GM13976 (cell line): ENCODE measurements around the gene SERPINI1.
A peak's percentile ranks its signal among the peaks of the same experiment; 100 is the strongest.

Experiments used
- DNase-seq: peaks from one replicate; pipeline ENCODE4 v3.0.0; 2012; ENCODE audit warnings: low spot score
- in situ Hi-C: fragments of 300-500 bp; cut with MboI; formaldehyde crosslinking; loops from one replicate; pipeline ENCODE4 v1.12.0; 2022; ENCODE audit warnings: low sequenced_read_pairs, mixed read lengths, inconsistent platforms; ENCODE audit not compliant: unreplicated experiment
- TF ChIP-seq, protein P1 (sequence below): IDR thresholded peaks from 2 replicates; pipeline ENCODE4 v1.5.1; 2012; ENCODE audit warnings: borderline replicate concordance, mild to moderate bottlenecking; ENCODE audit not compliant: insufficient read depth; ENCODE audit errors: extremely low read depth, missing control alignments, control extremely low read depth

Gene SERPINI1

DNA sequence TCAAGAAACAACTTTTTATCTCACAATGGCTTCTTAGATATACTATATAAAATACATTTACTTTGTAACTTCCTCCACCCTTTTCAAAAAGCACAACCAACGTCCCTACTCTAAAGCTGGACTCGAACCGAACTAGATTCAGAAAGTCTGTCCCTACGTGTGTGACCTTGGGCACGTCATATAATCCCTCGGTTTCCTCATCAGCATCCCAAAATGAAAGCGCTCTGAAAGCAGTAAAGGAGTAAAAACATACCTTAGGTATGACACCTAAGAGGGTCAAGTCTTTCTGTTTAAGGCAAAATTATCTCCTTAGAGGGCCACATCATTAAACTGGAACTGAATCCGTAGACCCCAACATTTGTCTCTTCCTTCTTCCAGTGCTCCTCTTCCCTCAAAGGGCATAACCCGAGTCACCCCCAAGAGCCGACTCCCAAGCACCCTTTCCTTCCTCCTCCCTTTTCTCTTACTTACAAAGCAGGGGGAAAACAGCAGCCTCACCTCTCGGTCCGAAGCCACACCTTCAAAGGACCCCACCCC is 1.5 kb upstream of the SERPINI1 start:
- in situ Hi-C loops: no loop called here
- TF ChIP-seq, protein P1, sequence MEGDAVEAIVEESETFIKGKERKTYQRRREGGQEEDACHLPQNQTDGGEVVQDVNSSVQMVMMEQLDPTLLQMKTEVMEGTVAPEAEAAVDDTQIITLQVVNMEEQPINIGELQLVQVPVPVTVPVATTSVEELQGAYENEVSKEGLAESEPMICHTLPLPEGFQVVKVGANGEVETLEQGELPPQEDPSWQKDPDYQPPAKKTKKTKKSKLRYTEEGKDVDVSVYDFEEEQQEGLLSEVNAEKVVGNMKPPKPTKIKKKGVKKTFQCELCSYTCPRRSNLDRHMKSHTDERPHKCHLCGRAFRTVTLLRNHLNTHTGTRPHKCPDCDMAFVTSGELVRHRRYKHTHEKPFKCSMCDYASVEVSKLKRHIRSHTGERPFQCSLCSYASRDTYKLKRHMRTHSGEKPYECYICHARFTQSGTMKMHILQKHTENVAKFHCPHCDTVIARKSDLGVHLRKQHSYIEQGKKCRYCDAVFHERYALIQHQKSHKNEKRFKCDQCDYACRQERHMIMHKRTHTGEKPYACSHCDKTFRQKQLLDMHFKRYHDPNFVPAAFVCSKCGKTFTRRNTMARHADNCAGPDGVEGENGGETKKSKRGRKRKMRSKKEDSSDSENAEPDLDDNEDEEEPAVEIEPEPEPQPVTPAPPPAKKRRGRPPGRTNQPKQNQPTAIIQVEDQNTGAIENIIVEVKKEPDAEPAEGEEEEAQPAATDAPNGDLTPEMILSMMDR: no peak
- DNase-seq: no peak

DNA sequence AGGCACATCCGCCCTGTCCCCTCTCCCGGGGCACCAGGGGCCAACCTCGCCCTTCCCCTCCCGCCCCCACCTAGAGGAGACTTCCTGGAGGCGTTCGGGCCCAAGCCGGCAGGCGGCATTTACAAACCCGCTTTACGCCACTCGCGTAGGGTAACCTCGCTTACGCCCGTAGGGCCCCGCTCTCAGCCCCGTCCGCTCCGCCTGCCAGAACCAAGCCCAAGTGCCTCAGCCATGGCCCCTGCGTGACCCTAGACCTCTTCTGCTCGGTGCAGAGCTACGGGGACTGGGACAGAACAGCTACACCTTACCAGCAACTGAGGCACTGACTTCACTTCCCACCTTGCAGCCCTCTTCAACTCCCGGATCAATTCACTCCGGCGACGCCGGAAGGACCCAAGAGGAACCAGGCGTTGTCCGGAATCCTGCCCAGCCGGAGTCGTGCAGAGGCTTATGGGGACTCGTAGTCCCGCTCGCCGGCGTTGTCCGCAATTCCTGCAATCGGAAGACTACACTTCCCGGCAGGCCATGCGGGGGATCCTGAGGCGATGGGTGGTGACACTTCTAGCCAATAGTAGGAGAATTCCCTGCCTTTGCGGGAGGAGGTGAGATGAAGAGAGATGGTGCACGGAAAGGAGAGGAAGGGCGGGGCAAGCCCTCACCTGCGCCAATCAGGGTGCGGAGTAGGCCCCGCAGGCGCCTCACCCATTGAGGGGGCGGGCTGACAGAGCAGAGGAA is 856 bp upstream of the SERPINI1 start, which contains the start of gene PDCD10:
Gene PDCD10 (minus strand): TSS at position 395 of the 735 bp plus-strand sequence. CDS start 14,735 bp downstream, outside the sequence.
- peak; percentile 89 for DNase-seq
- in situ Hi-C loops: no loop called here
- TF ChIP-seq, protein P1: no peak

DNA sequence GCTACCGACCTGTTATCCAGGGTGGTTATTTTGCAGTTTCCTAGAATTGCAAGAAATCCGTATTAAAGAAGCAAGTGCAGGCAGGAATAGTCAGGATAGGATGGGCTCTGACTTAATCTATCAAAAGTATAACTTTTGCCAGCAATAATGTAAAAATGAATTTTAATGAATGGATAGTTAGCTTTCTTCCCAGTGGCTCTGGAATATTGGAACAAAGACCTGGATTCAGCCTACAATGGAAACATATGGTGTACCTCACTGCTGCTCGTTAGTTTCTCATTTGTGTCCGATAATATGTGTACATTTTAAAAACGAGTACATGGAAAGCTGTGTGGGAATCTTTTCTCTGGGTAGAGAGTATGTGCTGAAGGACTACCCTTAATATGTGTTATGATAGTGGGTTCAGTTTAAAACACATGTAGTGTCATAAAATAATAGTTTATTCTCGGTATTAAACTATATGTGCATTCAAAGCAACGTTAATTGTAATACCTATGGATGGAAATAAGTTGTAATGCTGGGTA is 805 bp downstream of the SERPINI1 start:
- in situ Hi-C loops: no loop called here
- TF ChIP-seq, protein P1: no peak
- no peak for DNase-seq

DNA sequence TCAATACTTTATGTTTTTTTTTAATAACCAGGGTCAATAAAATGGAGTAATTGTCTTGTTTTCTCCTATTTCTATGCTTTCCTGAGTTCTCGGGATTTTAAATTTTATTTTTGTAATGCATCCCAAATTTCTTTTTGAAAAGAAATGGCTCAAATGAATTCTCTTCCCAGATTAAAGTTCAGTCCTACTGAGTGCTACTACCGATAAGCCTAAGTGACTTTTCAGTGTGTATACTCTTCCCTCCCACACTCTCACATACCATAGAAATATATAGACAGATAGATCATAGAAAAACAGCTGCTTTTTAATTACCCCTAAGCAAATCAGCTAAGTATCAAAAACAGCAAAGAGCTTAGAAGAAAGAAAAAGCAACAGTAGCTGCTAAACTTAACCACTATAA is 1.5 kb downstream of the SERPINI1 start:
- DNase-seq: no peak
- TF ChIP-seq, protein P1: no peak
- in situ Hi-C loops: no loop called here

DNA sequence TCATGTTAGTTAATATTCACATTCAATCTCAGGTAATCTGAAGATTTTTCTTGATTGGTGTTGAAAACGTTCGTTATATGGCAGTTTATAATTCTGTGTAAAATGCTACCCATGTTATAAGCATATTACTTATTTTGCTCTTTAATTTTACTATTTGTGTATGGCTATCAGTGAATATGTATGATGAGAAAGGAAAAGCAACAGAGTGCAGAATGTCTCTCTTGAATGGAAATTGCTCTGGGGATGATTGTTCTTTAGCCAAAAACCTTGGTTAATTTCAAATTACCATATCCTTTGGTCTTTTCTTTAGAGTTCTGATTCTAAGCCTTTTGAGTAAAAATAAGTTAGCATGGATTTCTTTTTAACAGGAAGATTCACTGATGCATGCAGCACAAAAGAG is 2.5 kb downstream of the SERPINI1 start:
- no peak for DNase-seq
- TF ChIP-seq, protein P1: no peak
- in situ Hi-C loops: no loop called here

DNA sequence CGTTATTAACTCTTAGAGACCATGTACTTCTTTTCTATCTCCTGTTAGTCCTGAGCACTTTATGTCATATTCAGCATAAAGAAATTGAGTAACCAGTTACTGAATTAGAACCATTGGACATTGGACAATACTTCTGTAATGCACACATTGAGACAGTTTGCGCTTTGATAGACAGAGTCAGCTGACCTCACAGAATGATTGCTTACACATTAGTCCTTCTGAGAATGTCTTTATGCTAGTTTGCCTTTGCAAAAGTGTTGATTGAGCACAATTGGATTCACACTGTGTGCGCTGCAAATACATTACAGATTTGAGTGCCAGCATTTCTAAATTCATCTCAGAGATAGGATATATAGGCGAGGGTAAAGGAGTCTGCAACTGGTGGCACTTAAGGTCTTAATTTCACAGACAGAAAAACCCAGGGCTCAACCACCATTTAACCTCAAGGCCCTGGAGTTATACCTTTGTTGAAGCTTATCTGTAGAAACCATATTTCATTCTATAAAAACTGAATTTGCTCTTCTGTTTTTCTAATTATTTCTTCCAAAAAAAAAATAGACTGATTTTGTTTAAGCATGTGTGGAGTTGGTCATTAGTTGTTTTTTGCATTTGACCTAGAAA is 3.8 kb downstream of the SERPINI1 start:
- no peak for DNase-seq
- TF ChIP-seq, protein P1: no peak
- in situ Hi-C loops: no loop called here
